Activated CD4-positive, alpha-beta T cell treated with anti-CD3 and anti-CD28 coated beads, Interleukin-2, Interleukin-4, amounts not matched to agents 100 ng/mL and 50 ng/mL, durations not matched to agents 16 hours and 8 hours (primary cell): ENCODE measurements around the gene SBF2.
A peak's percentile ranks its signal among the peaks of the same experiment; 100 is the strongest.

ENCODE experiments used
- DNase-seq: peaks from one replicate; pipeline ENCODE4 v3.0.0-alpha.2; 2020; ENCODE audit warnings: low spot score

Gene SBF2

GRCh38 chr11:10317776-10318526 is 23.9 kb upstream of the SBF2 start:
- DNase-seq = no peak

DNA sequence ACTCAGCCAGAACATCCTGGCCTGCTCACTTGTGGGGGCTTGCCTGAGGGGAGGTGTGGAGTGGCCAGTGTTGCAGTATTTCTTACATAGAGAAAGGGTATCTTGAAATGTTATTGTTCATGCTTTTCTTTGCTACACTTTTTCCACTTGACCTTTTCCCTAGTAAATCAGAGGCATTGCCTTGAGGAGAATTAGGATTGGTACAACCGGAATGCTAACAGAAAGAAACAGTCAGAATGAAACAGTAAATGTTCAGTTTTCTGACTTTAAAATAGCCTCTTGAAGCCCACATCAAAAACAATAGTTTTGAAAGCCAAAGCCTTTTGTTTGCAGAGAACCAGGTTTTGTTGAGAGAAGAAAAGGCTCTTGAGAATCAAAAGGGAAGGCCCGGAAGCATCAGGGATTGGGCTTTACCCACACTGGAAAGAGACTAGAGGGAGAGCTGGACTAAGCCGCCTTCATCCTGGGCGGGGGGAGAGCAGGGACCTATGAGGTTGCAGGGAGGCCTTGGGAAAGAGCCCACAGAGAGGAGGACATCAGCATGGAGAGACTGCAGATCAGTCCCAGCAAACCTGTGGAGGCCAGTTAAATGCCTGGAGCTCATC is 23.2 kb upstream of the SBF2 start:
- DNase-seq = no peak

DNA sequence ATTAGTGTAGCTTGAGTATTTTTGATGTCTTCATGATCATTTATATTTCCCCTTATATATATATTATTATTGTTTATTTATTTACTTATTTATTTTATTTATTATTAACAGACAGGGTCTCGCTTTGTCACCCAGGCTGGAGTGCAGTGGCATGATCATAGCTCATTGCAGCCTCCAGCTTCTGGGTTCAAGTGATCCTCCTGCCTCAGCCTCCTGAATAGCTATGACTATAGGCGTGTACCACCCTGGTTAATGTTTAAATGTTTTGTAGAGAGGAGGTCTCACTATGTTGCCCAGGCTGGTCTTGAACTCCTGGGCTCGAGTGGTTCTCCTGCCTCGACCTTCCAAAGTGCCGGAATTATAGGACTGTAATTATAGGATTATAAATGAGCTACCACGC is 21.1 kb upstream of the SBF2 start:
- no peak for DNase-seq

DNA sequence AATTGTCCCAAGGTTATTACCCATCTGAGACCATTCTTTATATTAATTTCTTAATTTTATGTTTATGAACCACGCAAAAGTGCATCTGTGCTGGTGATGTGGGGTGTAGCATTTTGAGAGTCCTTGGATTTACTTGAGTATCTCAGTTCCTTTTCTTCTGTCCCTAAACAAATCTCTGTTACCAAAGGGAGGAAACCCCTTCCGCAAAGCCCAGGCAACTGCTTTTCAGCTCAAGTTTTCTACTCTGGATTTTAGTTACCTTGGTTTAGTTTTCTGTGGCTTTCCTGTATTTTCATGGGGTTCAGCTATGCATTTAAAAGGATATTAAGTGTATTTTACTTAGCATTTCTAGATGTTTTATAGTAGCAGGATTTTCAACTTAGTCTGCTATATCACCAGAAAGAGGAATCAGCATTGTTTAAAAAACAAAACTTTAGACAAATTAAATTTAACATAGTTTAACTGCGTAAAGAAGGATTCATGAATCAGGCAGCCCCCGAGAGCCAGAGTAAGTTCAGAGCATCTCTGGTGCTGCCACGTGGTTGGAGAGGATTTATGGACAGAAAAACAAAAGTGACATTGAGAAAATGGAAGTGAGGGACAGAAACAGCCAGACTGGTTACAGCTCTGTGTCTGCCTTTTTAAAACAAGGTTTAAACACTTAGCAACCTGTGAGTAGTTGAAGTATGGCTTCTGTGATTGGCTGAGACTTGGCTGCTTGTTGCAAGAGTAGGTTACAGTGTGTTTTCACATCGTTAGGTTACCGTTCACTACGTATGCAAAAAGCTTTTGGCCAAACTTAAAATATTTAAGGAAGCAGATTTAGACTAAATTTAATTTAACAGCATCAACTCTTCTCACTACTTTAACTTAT is 20.4 kb upstream of the SBF2 start:
- no peak for DNase-seq

DNA sequence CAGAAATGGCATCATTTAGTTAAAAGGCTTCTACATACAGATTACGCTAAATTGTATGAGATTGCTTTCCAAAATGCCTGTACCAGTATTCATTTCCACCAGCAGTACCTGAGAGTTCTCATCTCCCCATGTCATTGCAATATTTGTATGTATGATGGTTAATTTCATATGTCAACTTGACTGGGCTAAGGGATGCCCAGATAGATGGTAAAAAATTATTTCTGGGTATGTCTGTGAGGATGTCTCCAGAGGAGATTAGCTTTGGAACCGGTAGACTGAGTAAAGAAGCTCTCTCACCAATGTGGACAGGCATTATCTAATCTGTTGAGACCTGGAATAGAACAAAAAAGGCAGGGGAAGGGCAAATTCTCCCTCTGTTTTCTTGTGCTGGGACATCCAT is 17.8 kb upstream of the SBF2 start:
- DNase-seq = no peak

DNA sequence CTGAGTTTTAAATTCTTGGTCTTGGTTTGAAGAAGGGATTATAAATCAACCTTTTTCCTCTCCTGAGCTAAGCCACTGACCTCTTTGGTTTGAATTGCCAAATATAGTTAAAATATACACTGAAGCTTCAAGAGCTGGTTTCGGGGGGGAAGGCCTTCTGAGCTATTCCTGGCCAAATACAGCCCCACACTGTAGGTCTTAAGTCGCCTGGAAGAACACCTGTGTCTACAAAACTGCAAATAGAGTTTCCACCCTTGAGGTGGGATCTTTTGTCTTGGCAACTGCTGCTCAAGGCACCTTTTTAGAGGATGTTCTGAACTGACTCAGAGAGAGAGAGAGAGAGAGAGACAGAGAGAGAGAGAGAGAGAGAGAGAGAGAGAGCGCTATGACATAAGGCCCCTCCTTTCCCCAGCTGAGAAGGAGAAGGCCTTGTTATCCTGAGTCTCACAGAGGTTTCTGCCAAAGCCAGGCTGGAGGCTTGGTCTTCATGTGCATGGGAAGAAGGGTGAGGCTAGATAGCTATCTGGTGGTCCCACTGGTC is 16.4 kb upstream of the SBF2 start:
- no peak for DNase-seq

- DNase-seq = no peak
Measured at GRCh38 chr11:10309163-10310093, 15.4 kb upstream of the SBF2 start.

DNA sequence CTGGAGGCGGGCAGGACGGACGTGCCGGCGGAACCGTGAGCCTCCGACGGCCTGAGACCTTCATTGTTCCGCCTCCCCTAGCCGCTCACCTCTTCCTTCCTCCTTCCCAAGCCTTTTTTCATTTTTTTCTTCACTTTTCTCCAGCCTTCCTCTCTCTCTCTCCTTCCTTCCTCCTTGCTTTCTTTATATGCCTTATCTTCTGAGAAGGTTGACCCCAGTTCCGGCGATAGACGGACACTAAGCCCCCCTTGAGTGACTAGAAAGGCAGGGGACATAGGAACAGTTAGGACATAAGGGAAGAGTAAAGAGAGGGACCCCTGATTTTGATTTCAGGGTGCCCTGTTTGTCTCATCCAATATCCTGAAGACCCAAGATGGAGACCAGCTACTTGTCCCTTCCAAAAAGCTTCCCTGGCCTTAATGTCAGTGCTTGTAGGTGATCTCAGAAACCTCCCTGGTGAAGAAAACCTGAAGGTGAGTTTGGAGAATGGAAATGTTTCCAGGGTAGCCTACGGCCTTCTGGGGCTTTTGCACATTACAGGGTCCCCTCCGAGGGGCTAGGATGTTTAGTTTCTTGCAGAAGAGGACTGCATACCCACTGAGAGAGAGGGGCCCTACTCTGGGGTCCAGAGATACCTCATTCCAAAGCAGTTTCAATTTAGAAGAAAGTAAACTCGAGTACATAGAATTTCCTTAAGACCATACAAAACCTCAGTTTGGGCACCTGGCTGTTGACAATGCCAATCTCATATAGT is 14.4 kb upstream of the SBF2 start:
- no peak for DNase-seq

DNA sequence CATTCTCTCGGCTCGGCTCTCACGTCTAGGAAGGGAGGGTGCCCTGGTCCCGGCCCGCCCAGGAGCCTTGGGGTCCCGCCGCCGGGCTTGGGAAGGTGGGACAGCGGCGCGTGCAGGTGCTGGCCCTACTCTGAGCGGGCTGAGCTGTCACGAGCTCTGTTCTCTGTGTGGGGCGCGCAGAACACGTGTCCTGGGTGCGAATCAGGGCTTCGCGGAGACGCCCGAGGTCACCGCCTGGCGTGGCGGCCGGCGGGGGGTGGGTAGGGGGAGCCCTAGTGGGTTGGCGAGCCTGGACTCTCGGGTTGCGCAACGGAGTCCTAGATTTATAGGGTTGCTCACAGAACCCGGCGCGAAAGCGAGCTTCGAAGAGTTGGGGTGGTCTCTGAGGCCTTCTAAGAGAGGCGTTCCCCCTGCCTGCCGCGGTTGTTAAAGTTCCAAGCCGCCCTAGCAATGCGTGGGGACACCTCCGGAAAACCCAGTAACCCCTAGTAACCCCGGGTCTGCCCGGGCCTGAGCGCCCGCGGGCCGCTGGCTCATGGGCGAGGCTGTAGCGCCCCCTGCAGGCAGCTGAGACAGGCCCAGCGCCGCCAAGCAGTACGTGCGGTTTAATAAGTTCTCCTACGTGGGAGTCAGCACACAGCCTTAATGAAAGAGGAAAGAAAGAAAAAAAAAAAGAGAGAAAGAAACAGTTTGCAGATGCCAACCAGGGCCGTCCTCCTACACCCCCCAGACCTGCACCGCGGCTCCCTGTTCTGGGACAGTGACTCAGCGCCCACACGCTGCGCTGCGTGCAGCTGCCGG is 13.6 kb upstream of the SBF2 start:
- peak; percentile 73 for DNase-seq

DNA sequence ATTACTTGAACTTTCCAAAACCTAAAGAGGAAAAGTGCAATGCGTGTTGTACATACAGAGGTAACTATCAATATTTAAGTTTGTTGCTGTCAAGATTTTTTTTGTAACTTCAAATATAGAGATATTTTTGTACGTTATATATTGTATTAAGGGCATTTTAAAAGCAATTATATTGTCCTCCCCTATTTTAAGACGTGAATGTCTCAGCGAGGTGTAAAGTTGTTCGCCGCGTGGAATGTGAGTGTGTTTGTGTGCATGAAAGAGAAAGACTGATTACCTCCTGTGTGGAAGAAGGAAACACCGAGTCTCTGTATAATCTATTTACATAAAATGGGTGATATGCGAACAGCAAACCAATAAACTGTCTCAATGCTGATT is 13.0 kb upstream of the SBF2 start:
- DNase-seq = no peak

DNA sequence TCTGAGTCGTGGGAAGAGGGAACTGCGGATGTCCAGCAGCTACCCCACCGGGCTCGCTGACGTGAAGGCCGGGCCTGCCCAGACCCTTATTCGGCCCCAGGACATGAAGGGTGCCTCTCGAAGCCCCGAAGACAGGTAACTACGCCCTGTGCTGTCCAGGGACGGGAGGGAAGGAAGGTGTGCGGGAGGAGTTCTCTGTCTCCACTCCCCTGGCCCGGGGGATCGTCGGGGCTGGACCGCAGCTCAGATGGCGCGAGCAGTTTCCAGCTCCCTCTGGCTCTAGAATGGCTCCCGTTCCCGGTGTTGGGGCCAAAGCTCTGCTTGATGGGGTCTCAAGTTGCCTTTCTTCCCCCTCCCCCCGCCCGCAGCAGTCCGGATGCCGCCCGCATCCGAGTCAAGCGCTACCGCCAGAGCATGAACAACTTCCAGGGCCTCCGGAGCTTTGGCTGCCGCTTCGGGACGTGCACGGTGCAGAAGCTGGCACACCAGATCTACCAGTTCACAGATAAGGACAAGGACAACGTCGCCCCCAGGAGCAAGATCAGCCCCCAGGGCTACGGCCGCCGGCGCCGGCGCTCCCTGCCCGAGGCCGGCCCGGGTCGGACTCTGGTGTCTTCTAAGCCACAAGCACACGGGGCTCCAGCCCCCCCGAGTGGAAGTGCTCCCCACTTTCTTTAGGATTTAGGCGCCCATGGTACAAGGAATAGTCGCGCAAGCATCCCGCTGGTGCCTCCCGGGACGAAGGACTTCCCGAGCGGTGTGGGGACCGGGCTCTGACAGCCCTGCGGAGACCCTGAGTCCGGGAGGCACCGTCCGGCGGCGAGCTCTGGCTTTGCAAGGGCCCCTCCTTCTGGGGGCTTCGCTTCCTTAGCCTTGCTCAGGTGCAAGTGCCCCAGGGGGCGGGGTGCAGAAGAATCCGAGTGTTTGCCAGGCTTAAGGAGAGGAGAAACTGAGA is 12.2 kb upstream of the SBF2 start:
- DNase-seq = no peak

GRCh38 chr11:10305262-10305963 is 11.4 kb upstream of the SBF2 start:
- DNase-seq = no peak

DNA sequence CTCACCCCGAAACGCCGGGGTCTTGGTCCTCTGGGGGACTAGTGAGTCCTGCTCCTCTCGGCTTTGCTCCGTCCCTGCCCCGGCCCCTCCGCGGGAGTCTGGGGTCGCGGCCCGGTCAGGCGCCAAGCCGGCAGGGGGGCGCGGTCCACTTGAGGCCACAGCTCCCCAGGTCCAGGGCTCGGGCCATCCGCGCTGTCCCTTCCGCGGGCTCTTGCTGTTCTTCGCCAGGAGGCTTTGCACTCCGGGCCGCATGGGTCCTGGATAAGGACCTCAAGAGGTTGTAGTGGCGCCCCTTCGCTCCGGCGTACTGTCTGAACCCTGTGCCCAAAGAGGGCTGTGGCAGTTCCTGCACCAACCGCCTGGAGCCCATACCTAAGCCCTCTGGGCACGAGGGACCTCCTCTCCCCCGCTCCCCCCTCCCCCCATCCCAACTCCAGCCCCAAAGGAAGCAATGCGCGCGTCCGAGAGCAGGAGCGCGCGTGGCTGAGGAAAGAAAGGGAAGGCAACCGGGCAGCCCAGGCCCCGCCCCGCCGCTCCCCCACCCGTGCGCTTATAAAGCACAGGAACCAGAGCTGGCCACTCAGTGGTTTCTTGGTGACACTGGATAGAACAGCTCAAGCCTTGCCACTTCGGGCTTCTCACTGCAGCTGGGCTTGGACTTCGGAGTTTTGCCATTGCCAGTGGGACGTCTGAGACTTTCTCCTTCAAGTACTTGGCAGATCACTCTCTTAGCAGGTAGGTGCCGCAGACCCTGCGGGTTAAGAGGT is 10.7 kb upstream of the SBF2 start, which contains the start of gene ADM:
ADM (plus strand) TSS at position 579 of the 767 bp plus-strand sequence. CDS start 628 bp downstream, outside the sequence.
- no peak for DNase-seq

GRCh38 chr11:10303558-10304363 is 9.7 kb upstream of the SBF2 start:
- no peak for DNase-seq

- DNase-seq = peak; percentile 35
Measured at GRCh38 chr11:10302744-10303557, 8.9 kb upstream of the SBF2 start.

DNA sequence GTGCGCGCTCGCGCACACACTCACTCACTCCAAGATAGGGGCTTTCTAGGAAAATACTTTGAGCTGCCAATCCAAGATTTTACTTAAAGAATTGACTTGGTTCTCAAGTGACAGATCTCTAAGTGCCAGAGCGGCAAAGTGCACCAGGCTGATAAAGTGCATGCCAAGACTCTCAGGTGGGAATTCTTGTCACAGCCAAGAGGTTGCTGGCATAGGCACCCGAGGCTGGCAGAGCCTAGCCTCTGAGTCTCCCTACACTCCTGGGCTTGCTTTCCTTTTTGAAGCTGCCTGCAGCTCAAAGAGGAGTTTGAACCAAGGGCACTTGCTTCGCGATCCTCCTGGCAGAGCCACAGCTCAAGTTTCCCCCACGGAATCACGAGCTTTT is 8.3 kb upstream of the SBF2 start:
- no peak for DNase-seq
